ENCODE data around the gene UQCR11. TPM values are rescaled to one million over a fixed set of nuclear protein-coding genes. Genes with fewer than 3 reads are reported as not detected.

UQCR11 gene
- total and polyA plus RNA-seq, 2 experiments from 2014 or later = 49.3 to 669 TPM

DNA sequence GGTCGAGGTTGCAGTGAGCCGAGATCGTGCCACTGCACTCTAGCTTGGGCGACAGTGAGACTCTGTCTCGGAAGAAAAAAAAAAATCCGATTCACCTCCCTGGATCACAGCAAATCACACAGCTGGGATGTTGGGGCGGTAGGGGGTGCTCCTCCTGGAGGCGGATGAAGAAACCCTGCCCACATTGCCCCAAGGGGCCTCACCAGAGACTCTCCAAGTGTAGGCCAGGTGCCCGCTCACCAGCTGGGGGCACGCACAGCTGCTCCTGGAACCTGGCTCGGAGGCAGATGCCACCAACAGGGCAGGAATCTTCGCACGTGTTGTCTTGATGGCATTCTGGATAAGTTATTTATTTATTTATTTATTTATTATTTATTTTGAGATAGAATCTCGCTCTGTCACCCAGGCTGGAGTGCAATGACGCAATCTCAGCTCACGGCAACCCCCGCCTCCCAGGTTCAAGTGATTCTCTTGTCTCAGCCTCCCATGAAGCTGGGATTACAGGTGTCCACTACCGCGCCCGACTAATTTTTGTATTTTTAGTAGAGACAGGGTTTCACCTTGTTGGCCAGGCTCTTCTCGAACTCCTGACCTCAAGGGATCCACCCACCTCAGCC, 3.1 kb downstream of the UQCR11 start:
- no peak overlapping the region for H2AFZ ChIP-seq
- no peak for DNase-seq
- H4K20me1 ChIP-seq (ENCODE audit: insufficient read depth) = no peaks in the 10 kb centered on the region
- no peaks in the 10 kb centered on the region for H3K9me3 ChIP-seq (ENCODE audit: low read depth)
- H3K36me3 ChIP-seq (ENCODE audit: low read depth) = peaks cover 9% of the 10 kb centered on the region; the same call in 1 of the 2 replicates
- H3K9ac ChIP-seq = no peak overlapping the region
- no peak overlapping the region for H3K27ac ChIP-seq
- WGBS, 2 experiments (ENCODE audit: low coverage in 1 of 2, low lambda C conversion rate in 2 of 2, missing lambda C conversion rate in 2 of 2) = 91 to 92% methylated on average over 20 to 21 of the region's 21 CpGs
- TF ChIP-seq EZH2 (IDR thresholded peaks at IDR 0.05; ENCODE audit: insufficient read depth, poor library complexity, severe bottlenecking) (no peak), EZH2phosphoT487 (IDR thresholded peaks at IDR 0.05; ENCODE audit: insufficient read depth, low read depth) (no peak)
- H3K27me3 ChIP-seq (replicated peaks; ENCODE audit: insufficient read depth) = no peaks in the 10 kb centered on the region
- H3K79me2 ChIP-seq (ENCODE audit: insufficient read depth) = peaks cover 75% of the 10 kb centered on the region
- H3K4me2 ChIP-seq (ENCODE audit: unreplicated experiment) = no peak overlapping the region
- no peak overlapping the region for H3K4me3 ChIP-seq
- H3F3A ChIP-seq (ENCODE audit: insufficient read depth) = peaks cover 12% of the 10 kb centered on the region
- H3K4me1 ChIP-seq (ENCODE audit: insufficient read depth) = peaks cover 13% of the 10 kb centered on the region
- in situ Hi-C loops (cut with MboI) = no loop called here
- no peaks in the 10 kb centered on the region for H3K9me2 ChIP-seq (ENCODE audit: insufficient read depth)

DNA sequence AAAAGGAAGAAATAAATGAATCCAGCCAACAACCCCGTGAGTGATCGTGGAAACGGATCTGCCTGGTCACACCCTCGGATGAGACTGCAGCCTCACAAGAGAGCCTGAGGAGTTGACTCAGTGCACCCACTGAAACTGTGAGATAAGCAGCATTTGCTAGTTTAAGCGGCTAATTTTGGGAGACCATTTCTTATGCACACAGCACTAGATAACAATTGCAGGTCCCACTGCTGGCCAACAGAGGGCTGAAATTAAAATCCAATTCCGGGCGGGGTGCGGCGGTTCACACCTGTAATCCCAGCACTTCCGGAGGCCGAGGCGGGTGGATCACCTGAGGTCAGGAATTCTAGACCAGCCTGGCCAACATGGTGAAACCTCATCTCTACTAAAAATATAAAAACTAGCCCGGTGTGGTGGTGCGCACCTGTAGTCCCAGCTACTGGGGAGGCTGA, 3.6 kb downstream of the UQCR11 start:
- in situ Hi-C loops (cut with MboI) = no loop called here

DNA sequence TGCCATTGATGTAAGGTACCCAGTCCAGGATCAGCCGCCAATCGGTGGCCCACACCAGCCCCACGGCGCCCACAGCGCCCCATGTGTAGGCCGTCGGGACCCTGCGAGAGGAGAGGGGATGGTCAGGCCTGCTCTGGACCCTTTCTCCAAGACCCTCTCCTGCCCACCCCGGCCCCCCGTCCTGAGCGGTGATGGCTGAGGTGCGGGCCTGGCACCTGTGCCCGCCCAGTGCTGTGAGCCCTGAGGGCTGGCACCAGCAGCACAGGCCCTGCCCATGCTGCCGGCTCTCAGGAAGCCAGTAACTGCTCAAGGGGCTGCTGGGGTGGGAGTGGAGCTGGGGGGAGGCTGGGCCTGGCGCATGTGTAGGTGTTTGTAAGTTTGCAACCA, 5.8 kb downstream of the UQCR11 start:
- no peak for DNase-seq
- Histone ChIP-seq H3K27ac (no peak overlapping the region), H3K36me3 (ENCODE audit: low read depth) (peaks cover 20% of the 10 kb centered on the region; the same call in 1 of the 2 replicates), H3K4me2 (ENCODE audit: unreplicated experiment) (no peak overlapping the region), H3K4me3 (no peak overlapping the region), H3K79me2 (ENCODE audit: insufficient read depth) (peaks cover 67% of the 10 kb centered on the region), H2AFZ (no peak overlapping the region), H3K9me2 (ENCODE audit: insufficient read depth) (no peaks in the 10 kb centered on the region), H3F3A (ENCODE audit: insufficient read depth) (peaks cover 11% of the 10 kb centered on the region; the same call in 1 of the 2 replicates), H3K9ac (no peak overlapping the region), H3K27me3 (replicated peaks; ENCODE audit: insufficient read depth) (no peaks in the 10 kb centered on the region), H4K20me1 (ENCODE audit: insufficient read depth) (no peaks in the 10 kb centered on the region), H3K9me3 (ENCODE audit: low read depth) (no peaks in the 10 kb centered on the region), H3K4me1 (ENCODE audit: insufficient read depth) (peaks cover 8% of the 10 kb centered on the region; the same call in 1 of the 2 replicates)
- in situ Hi-C loops (cut with MboI) = no loop called here
- WGBS, 2 experiments (ENCODE audit: low coverage in 1 of 2, low lambda C conversion rate in 2 of 2, missing lambda C conversion rate in 2 of 2) = 89 to 90% methylated on average over 14 to 15 of the region's 15 CpGs
- TF ChIP-seq EZH2 (IDR thresholded peaks at IDR 0.05; ENCODE audit: insufficient read depth, poor library complexity, severe bottlenecking) = no peak
- TF ChIP-seq EZH2phosphoT487 (IDR thresholded peaks at IDR 0.05; ENCODE audit: insufficient read depth, low read depth) = no peak

More for the DNA sequence above, 3.6 kb downstream of the UQCR11 start:
- Histone ChIP-seq H2AFZ (no peak overlapping the region), H3K4me3 (no peak overlapping the region), H3K36me3 (ENCODE audit: low read depth) (peaks cover 14% of the 10 kb centered on the region; the same call in 1 of the 2 replicates), H3K9me2 (ENCODE audit: insufficient read depth) (no peaks in the 10 kb centered on the region), H3K9me3 (ENCODE audit: low read depth) (no peaks in the 10 kb centered on the region), H3K27me3 (replicated peaks; ENCODE audit: insufficient read depth) (no peaks in the 10 kb centered on the region), H4K20me1 (ENCODE audit: insufficient read depth) (no peaks in the 10 kb centered on the region), H3K4me2 (ENCODE audit: unreplicated experiment) (no peak overlapping the region), H3F3A (ENCODE audit: insufficient read depth) (peaks cover 7% of the 10 kb centered on the region), H3K79me2 (ENCODE audit: insufficient read depth) (peaks cover 75% of the 10 kb centered on the region), H3K4me1 (ENCODE audit: insufficient read depth) (peaks cover 13% of the 10 kb centered on the region), H3K27ac (no peak overlapping the region), H3K9ac (no peak overlapping the region)
- DNase-seq = peak; percentile 33
- TF ChIP-seq EZH2 (IDR thresholded peaks at IDR 0.05; ENCODE audit: insufficient read depth, poor library complexity, severe bottlenecking) (no peak), EZH2phosphoT487 (IDR thresholded peaks at IDR 0.05; ENCODE audit: insufficient read depth, low read depth) (no peak)
- WGBS, 2 experiments (ENCODE audit: low coverage in 1 of 2, low lambda C conversion rate in 2 of 2, missing lambda C conversion rate in 2 of 2) = 82 to 84% methylated on average over 14 of the region's 14 CpGs

DNA sequence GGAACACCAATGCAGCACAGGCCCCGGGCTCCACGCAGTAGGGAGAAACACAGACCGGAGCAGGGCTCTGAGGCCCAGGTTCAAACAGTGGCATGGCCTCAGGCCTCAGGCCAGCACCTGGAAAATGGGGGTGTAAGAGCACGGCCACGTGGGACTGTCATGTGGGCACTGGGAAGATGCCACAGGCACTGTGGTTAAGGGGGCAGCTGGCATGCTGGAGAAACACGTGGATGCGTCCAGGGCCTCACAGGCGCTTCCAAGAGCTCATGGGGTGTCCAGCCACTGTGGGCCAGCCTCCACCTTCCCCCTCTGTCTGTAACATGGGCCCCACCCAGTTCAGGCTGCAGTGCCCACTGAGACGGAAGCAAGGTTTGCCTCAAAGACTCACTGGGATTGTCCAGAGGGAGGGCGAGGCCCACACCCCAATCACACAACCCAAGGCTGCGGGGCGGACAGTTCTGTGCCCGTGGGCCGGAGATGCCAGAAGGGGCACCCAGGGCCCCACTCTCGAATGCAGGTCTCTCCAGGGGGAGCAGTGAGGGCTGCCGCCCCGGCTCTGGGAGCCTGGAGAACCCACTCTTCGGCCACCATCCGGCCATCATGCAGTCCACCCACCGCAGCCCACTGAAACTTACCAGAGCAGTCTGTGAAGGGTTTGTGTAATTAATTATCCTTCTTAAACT, 6.3 kb downstream of the UQCR11 start:
- DNase-seq = no peak
- Histone ChIP-seq H3K9ac (no peak overlapping the region), H3K9me2 (ENCODE audit: insufficient read depth) (no peaks in the 10 kb centered on the region), H3K4me1 (ENCODE audit: insufficient read depth) (peaks cover 4% of the 10 kb centered on the region; the same call in 1 of the 2 replicates), H3K9me3 (ENCODE audit: low read depth) (no peaks in the 10 kb centered on the region), H3K79me2 (ENCODE audit: insufficient read depth) (peaks cover 62% of the 10 kb centered on the region), H3K4me2 (ENCODE audit: unreplicated experiment) (no peak overlapping the region), H3F3A (ENCODE audit: insufficient read depth) (peaks cover 15% of the 10 kb centered on the region; the same call in 1 of the 2 replicates), H3K27ac (no peak overlapping the region), H3K36me3 (ENCODE audit: low read depth) (peaks cover 20% of the 10 kb centered on the region; the same call in 1 of the 2 replicates), H4K20me1 (ENCODE audit: insufficient read depth) (no peaks in the 10 kb centered on the region), H3K4me3 (no peak overlapping the region), H3K27me3 (replicated peaks; ENCODE audit: insufficient read depth) (no peaks in the 10 kb centered on the region), H2AFZ (no peak overlapping the region)
- TF ChIP-seq EZH2 (IDR thresholded peaks at IDR 0.05; ENCODE audit: insufficient read depth, poor library complexity, severe bottlenecking) (no peak), EZH2phosphoT487 (IDR thresholded peaks at IDR 0.05; ENCODE audit: insufficient read depth, low read depth) (no peak)
- in situ Hi-C loops (cut with MboI) = no loop called here
- 87 to 93% methylated on average over 19 to 20 of the region's 20 CpGs for whole genome bisulfite sequencing, 2 experiments (ENCODE audit: low coverage in 1 of 2, low lambda C conversion rate in 2 of 2, missing lambda C conversion rate in 2 of 2)
